KMS-11 (cell line): ENCODE measurements around the gene MN1.

Source experiments
- H2AFZ ChIP-seq: fragments of 200-600 bp; sonication (generic); 2 replicates; pipeline ENCODE4 v1.6.1; 2016; ENCODE audit warnings: antibody characterized with exemption, mixed run types, low read depth
- H3K27ac ChIP-seq: fragments of 200-600 bp; sonication (generic); 2 replicates; pipeline ENCODE4 v1.6.1; 2016; ENCODE audit warnings: mild to moderate bottlenecking, mixed run types
- H3K27me3 ChIP-seq: fragments of 200-600 bp; sonication (generic); 2 replicates; pipeline ENCODE4 v1.6.1; 2017; ENCODE audit warnings: mild to moderate bottlenecking, low read depth, mixed run types, moderate library complexity; ENCODE audit not compliant: insufficient read depth
- H3K36me3 ChIP-seq: fragments of 200-600 bp; sonication (generic); 2 replicates; pipeline ENCODE4 v1.6.1; 2017; ENCODE audit warnings: mild to moderate bottlenecking, mixed run types; ENCODE audit not compliant: insufficient read depth
- H3K4me1 ChIP-seq: fragments of 200-600 bp; sonication (generic); 2 replicates; pipeline ENCODE4 v1.6.1; 2016; ENCODE audit warnings: mild to moderate bottlenecking, low read depth, mixed run types; ENCODE audit not compliant: poor library complexity, severe bottlenecking
- H3K4me2 ChIP-seq: fragments of 200-600 bp; sonication (generic); 2 replicates; pipeline ENCODE4 v1.7.0; 2016; ENCODE audit warnings: mild to moderate bottlenecking, mixed run types
- H3K4me3 ChIP-seq: fragments of 200-600 bp; sonication (generic); IDR thresholded peaks from 2 replicates; pipeline ENCODE4 v1.6.1; 2017; ENCODE audit warnings: low read depth, low read length, mixed read lengths; ENCODE audit not compliant: insufficient read depth
- H3K79me2 ChIP-seq: fragments of 200-600 bp; sonication (generic); 2 replicates; pipeline ENCODE4 v1.6.1; 2016; ENCODE audit warnings: low read depth, mixed run types; ENCODE audit not compliant: insufficient read depth
- H3K9ac ChIP-seq: fragments of 200-600 bp; sonication (generic); 2 replicates; pipeline ENCODE4 v1.6.1; 2016; ENCODE audit warnings: mild to moderate bottlenecking, mixed run types
- H4K20me1 ChIP-seq: fragments of 200-600 bp; sonication (generic); 2 replicates; pipeline ENCODE4 v1.6.1; 2016; ENCODE audit warnings: mild to moderate bottlenecking, mixed run types; ENCODE audit not compliant: insufficient read depth
- CTCF ChIP-seq: fragments of 200-600 bp; sonication (generic); conservative IDR thresholded peaks from 2 replicates; pipeline ENCODE4 v1.6.1; 2017; ENCODE audit warnings: low read depth, mild to moderate bottlenecking, antibody characterized with exemption, low read length, moderate library complexity, mixed read lengths

MN1 gene

DNA sequence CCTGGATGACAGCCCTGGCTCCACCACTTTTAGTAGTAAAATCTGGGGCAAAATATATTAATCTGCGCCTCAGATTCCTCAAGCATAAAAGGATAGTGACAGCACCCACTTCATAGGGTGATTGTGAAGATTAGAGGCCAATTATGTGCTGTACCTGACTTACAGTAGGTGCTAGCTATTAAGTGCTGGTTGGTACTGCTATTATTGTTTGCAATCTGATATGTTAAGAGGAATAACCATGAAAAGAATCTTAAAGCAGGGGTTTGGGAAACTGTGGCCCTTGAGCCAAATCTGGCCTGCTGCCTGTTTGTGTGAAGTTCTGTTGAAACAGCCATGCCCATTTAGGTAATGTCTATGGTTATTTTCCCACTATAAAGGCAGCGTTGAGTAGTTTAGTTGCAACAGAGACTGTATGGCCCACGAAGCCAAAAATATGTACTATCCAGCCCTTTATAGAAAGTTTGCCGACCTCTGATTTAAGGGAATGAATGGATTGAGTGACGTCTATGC is 44.7 kb upstream of the MN1 start:
- Histone ChIP-seq H3K9ac (no peak overlapping the region), H3K27me3 (no peaks in the 10 kb centered on the region), H3K79me2 (no peaks in the 10 kb centered on the region), H2AFZ (no peak overlapping the region), H3K27ac (no peak overlapping the region), H4K20me1 (no peaks in the 10 kb centered on the region), H3K4me2 (no peak overlapping the region), H3K4me1 (no peaks in the 10 kb centered on the region), H3K36me3 (no peaks in the 10 kb centered on the region; the same call in 1 of the 2 replicates), H3K4me3 (no peak overlapping the region)
- no peak for TF ChIP-seq CTCF

GRCh38 chr22:27845644-27846043 is 44.1 kb upstream of the MN1 start:
- Histone ChIP-seq H3K9ac (no peak overlapping the region), H2AFZ (no peak overlapping the region), H3K36me3 (no peaks in the 10 kb centered on the region; the same call in 1 of the 2 replicates), H3K79me2 (no peaks in the 10 kb centered on the region), H3K27ac (no peak overlapping the region), H3K27me3 (no peaks in the 10 kb centered on the region), H3K4me1 (no peaks in the 10 kb centered on the region), H4K20me1 (no peaks in the 10 kb centered on the region), H3K4me2 (no peak overlapping the region), H3K4me3 (no peak overlapping the region)
- TF ChIP-seq CTCF = no peak

- Histone ChIP-seq H3K4me2 (no peak overlapping the region), H3K4me1 (no peaks in the 10 kb centered on the region), H3K27ac (no peak overlapping the region), H3K79me2 (no peaks in the 10 kb centered on the region), H3K4me3 (no peak overlapping the region), H3K27me3 (no peaks in the 10 kb centered on the region), H2AFZ (no peak overlapping the region), H3K36me3 (no peaks in the 10 kb centered on the region), H3K9ac (no peak overlapping the region), H4K20me1 (no peaks in the 10 kb centered on the region)
- TF ChIP-seq CTCF = no peak
Observed at GRCh38 chr22:27844656-27845591, 43.4 kb upstream of the MN1 start.

GRCh38 chr22:27844256-27844655 is 42.7 kb upstream of the MN1 start:
- Histone ChIP-seq H3K4me3 (no peak overlapping the region), H4K20me1 (no peaks in the 10 kb centered on the region), H3K27ac (no peak overlapping the region), H3K9ac (no peak overlapping the region), H3K79me2 (no peaks in the 10 kb centered on the region), H3K36me3 (no peaks in the 10 kb centered on the region), H3K4me2 (no peak overlapping the region), H3K27me3 (no peaks in the 10 kb centered on the region), H2AFZ (no peak overlapping the region), H3K4me1 (no peaks in the 10 kb centered on the region)
- no peak for TF ChIP-seq CTCF
